Lung microvascular endothelial cell (primary cell): ENCODE results near the gene ZSCAN31. TPM values are rescaled to one million over a fixed set of nuclear protein-coding genes. Genes with fewer than 3 reads are reported as not detected.
A peak's percentile ranks its signal among the peaks of the same experiment; 100 is the strongest.
"Not testable (repeated sequence)": the region's sequence is repeated elsewhere in the genome, so short reads cannot be mapped to it uniquely, and the experiment has no call there.

Experiments
- DNase-seq, 2 donors: peaks; one replicate each; pipeline versions ENCODE4 v3.0.0 to v3.0.0-alpha.2; 2010; ENCODE audit warnings: low read depth in 2 of 2
- total RNA-seq: library from RNA; depleted of rRNA; stranded (reverse); fragments of >200 nt; gene quantifications from 2 replicates; pipeline ENCODE4 v1.2.1, GENCODE V29; 2014

Gene ZSCAN31
- total RNA-seq, 1 donor from 2014 or later = 9.1 TPM

DNA sequence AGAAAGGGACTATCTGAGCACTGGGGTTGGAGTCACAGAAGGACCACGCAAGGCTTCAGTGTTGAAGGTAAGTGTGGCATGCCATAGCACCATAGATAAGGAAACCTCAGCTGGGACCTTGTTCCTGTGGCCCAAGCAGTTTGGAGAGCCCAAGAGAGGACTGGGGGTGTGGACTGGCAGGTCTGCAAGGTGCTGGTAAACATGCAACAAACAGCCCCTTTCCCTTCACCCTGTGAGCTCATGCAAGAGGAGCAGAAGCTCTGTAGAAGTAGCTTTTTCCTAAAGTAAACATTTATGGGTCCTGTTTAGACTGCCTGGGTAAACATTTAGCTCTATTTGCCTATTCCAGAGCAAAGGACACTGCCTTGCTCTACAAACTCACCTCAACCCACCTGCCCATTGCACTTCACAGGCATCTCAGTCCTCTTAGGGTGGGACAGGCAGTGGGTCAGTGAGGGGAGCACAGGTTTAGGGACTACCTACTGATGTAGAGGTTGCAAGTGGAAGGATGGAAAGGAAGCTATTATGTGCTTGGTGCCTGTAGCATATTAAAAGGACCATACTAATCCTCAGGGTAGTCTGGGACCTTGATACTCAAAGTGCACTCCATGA is 12.0 kb downstream of the ZSCAN31 start:
- no peak for DNase-seq

DNA sequence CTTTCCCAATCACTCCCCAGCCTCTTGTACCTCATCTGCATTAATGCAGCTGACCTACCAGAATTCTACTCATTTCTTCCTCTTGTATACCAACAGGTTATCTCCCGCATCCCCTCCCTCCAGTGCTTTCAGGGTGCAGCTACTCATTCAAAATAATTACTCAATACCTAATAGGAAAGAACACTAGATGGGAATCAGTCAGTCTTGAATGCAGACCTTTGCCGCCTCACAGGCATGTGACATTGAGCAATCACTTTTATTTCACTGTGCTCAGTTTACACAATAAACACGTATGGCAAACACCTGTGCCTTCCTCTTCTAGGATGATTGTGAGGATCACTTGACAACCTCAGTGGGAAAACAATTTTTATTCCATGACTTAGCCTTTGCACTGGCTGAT is 13.3 kb downstream of the ZSCAN31 start:
- no peak for DNase-seq

- not testable (repeated sequence) for DNase-seq
Observed at GRCh38 chr6:28317866-28318265, 18.1 kb downstream of the ZSCAN31 start.

- DNase-seq = no peak
Observed at GRCh38 chr6:28315628-28316027, 20.3 kb downstream of the ZSCAN31 start.

DNA sequence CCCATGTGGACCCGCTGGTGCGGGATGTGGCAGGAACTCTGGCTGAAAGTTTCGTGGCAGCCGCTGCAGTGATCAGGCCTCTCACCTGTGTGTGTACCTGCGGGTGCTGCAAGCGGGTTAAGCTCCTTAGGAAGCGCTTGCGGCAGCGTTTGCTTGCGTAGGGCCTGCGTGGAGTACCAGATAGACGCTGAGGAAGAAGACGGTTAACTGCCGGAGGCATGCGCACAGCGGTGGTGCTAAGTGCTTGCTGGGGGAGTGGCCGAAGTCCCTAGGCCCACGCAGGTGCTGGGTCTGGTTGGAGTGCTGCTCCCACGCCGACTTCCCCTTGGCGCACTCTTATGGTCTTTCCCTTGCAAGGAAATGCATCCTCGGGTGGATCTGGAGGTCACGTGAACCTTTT is 23.0 kb downstream of the ZSCAN31 start:
- DNase-seq = no peak

DNA sequence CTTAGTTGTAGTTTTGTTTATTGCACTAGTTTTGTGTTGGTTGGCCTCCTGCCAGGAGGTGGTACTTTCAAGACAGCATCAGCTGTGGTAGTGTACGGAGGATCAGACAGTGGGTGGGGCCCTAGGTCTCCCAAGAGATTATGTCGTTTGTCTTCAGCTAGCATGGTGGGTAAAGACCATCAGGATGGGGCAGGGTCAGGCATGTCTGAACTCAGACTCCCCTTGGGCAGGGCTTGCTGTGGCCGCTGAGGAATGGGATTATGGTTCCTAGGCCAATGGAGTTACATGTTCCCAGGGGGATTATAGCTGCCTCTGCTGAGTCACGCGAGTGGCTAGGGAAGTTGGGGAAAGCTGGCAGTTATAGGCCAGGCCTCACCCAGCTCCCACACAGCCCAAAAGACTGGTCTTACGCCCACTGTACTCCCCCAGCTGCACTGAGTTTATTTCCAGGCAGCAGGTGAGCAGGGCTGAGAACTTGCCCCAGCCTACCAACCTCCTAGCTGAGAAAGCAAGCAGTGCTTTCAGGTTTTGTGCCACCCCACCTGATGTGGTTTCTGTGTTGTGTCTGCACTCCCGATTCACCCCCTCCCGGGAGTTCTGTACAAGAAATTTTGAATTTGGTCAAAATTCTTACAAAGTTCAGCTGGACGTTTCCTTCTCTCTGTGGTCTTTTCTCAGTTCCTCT is 24.7 kb downstream of the ZSCAN31 start:
- DNase-seq = no peak

- DNase-seq = not testable (repeated sequence)
Observed at GRCh38 chr6:28306363-28306762, 29.6 kb downstream of the ZSCAN31 start.

GRCh38 chr6:28303570-28303969 is 32.4 kb downstream of the ZSCAN31 start:
- no peak for DNase-seq

- DNase-seq = no peak
Observed at GRCh38 chr6:28296520-28297060, 39.4 kb downstream of the ZSCAN31 start.

DNA sequence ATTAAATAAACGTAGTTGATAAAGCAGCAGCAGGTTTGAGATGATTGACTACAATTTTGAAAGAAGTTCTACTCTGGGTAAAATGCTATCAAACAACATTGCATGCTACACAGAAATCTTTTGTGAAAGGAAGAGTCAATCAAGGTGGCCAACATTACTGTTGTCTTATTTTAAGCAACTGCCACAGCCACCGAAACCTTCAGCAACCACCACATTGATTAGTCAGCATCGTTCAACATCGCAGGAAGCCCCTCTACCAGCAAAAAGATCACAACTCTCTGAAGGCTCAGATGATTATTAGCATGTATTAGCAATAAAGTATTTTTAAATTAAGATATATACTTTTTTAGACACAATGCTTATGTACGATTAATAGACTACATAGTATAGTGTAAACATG is 40.6 kb downstream of the ZSCAN31 start:
- DNase-seq = no peak

GRCh38 chr6:28291573-28291972 is 44.4 kb downstream of the ZSCAN31 start:
- DNase-seq = no peak

- DNase-seq = peak in 1 of 2 donors; percentile 2
Observed at GRCh38 chr6:28282926-28283325, 53.0 kb downstream of the ZSCAN31 start.

- peak; percentile 81 to 86 for DNase-seq
Observed at GRCh38 chr6:28281288-28282064, 54.5 kb downstream of the ZSCAN31 start, which contains the start of gene PGBD1. TSS of gene PGBD1 (plus strand) at chr6:28281572. CDS start at chr6:28283814, 2,242 bp downstream.

GRCh38 chr6:28280595-28281287 is 55.2 kb downstream of the ZSCAN31 start:
- no peak for DNase-seq

- DNase-seq = no peak
Observed at GRCh38 chr6:28277746-28278145, 58.2 kb downstream of the ZSCAN31 start.

- no peak for DNase-seq
Observed at GRCh38 chr6:28274888-28275287, 61.1 kb downstream of the ZSCAN31 start.

Other genes with a start within 250 kb of the ZSCAN31 start
- gene ZSCAN16, start 211.5 kb downstream of the ZSCAN31 start, total RNA-seq = 12.0 and 14.9 TPM in 2 replicates
- gene ZKSCAN8, start 194.3 kb downstream of the ZSCAN31 start, total RNA-seq = 8.5 and 12.3 TPM in 2 replicates
- 6.5 and 10.1 TPM in 2 replicates for gene ZSCAN9, start 110.9 kb downstream of the ZSCAN31 start, total RNA-seq
- 3.1 and 4.0 TPM in 2 replicates for gene ZKSCAN4, start 83.9 kb downstream of the ZSCAN31 start, total RNA-seq
- gene NKAPL, start 76.9 kb downstream of the ZSCAN31 start, total RNA-seq = 0.20 and 0.22 TPM in 2 replicates
- 6.5 and 7.1 TPM in 2 replicates for gene ZSCAN26, start 69.0 kb downstream of the ZSCAN31 start, total RNA-seq
- 4.1 and 5.0 TPM in 2 replicates for gene PGBD1, start 54.6 kb downstream of the ZSCAN31 start, total RNA-seq
- 3.1 and 4.0 TPM in 2 replicates for gene ZKSCAN3, start 13.8 kb upstream of the ZSCAN31 start, total RNA-seq
- 2.2 and 3.2 TPM in 2 replicates for gene ZSCAN12, start 63.6 kb upstream of the ZSCAN31 start, total RNA-seq
- gene ZSCAN23, start 107.3 kb upstream of the ZSCAN31 start, total RNA-seq = 0.20 and 0.65 TPM in 2 replicates
- gene GPX6, start 179.6 kb upstream of the ZSCAN31 start, total RNA-seq = not detected in 2 replicates
- gene GPX5, start 189.7 kb upstream of the ZSCAN31 start, total RNA-seq = not detected in 2 replicates